Astrocyte (in vitro differentiated cells and primary cell): ENCODE measurements around the gene MED27.

Source experiments
- EZH2 ChIP-seq: IDR thresholded peaks from 2 replicates; pipeline ENCODE4 v1.6.1; 2012; ENCODE audit warnings: mild to moderate bottlenecking, low read length, inconsistent platforms; ENCODE audit not compliant: insufficient read depth
- TF ChIP-seq, protein P1 (sequence below): IDR thresholded peaks from 2 replicates; pipeline ENCODE4 v1.5.1; 2011; ENCODE audit warnings: low read depth, mild to moderate bottlenecking, inconsistent platforms, low read length, moderate library complexity; ENCODE audit not compliant: insufficient read depth

DNA sequence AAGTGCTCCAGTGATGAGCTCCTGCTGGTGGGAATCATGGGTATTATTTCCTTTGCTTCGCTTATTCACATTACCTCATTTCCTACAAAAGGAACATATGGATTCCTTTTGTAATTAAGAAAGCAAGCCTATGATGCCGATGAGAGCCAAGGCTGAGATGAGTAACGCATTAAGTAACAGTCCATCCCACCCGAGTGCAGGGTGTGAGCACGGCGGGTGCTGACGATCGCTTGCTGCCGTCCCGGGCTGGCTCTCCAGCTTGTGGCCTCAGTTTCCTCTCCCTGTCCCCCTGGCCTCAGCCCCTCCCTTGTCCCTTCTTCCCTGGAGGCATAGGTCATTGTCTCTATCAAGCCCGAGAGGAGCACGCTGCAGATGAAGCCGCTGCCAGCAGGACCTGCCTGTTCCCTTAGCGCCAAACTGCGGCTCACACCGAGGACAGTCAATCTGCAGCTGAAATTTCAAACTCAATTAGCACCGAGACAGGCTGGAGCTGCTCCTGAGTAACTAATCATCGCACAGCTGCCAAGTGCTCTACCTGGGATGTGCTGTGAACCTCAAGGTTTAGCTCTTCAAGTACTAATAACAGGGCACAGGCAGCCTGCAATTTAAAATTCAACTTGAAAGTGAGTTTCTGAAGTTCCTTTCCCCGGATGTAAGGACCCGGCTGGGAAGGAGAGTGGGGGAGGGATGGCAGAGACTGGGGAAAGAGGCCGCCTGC lies 224.6 kb downstream of the MED27 start:
- TF ChIP-seq, protein P1, sequence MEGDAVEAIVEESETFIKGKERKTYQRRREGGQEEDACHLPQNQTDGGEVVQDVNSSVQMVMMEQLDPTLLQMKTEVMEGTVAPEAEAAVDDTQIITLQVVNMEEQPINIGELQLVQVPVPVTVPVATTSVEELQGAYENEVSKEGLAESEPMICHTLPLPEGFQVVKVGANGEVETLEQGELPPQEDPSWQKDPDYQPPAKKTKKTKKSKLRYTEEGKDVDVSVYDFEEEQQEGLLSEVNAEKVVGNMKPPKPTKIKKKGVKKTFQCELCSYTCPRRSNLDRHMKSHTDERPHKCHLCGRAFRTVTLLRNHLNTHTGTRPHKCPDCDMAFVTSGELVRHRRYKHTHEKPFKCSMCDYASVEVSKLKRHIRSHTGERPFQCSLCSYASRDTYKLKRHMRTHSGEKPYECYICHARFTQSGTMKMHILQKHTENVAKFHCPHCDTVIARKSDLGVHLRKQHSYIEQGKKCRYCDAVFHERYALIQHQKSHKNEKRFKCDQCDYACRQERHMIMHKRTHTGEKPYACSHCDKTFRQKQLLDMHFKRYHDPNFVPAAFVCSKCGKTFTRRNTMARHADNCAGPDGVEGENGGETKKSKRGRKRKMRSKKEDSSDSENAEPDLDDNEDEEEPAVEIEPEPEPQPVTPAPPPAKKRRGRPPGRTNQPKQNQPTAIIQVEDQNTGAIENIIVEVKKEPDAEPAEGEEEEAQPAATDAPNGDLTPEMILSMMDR: no peak
- no peak for TF ChIP-seq EZH2
